Osteoblast (primary cell): ENCODE measurements around the gene NOL9. TPM values are rescaled to one million over a fixed set of nuclear protein-coding genes. Genes with fewer than 3 reads are reported as not detected.

Experiments used
- DNase-seq: peaks from one replicate; pipeline ENCODE4 v3.0.0; 2011; ENCODE audit warnings: low spot score, mixed read lengths; ENCODE audit not compliant: insufficient read length; ENCODE audit errors: missing footprints
- H2AFZ ChIP-seq: 2 replicates; pipeline ENCODE4 v1.6.0; 2011; ENCODE audit warnings: mild to moderate bottlenecking, low read length
- H3K27ac ChIP-seq: 2 replicates; pipeline ENCODE4 v1.5.1; 2011; ENCODE audit warnings: mild to moderate bottlenecking, low read depth, low read length, moderate library complexity
- H3K27me3 ChIP-seq: 2 replicates; pipeline ENCODE4 v1.6.0; 2012; ENCODE audit warnings: mild to moderate bottlenecking, control low read depth, inconsistent platforms, low read length, moderate library complexity; ENCODE audit not compliant: insufficient read depth
- H3K36me3 ChIP-seq: 2 replicates; pipeline ENCODE4 v1.5.1; 2011; ENCODE audit warnings: mild to moderate bottlenecking, low read length, control low read depth, moderate library complexity; ENCODE audit not compliant: insufficient read depth
- H3K4me1 ChIP-seq: 2 replicates; pipeline ENCODE4 v1.5.1; 2011; ENCODE audit warnings: mild to moderate bottlenecking, low read length, control low read depth, moderate library complexity; ENCODE audit not compliant: insufficient read depth
- H3K4me2 ChIP-seq: 2 replicates; pipeline ENCODE4 v1.6.0; 2011; ENCODE audit warnings: mild to moderate bottlenecking, low read length; ENCODE audit not compliant: insufficient read depth
- H3K4me3 ChIP-seq: fragments of 200-600 bp; sonication (generic); 3 replicates; pipeline ENCODE4 v1.5.1; 2012; ENCODE audit warnings: mild to moderate bottlenecking, low read length, inconsistent platforms; ENCODE audit not compliant: insufficient read depth
- H3K79me2 ChIP-seq: 2 replicates; pipeline ENCODE4 v1.6.0; 2012; ENCODE audit warnings: mild to moderate bottlenecking, low read length, control low read depth, inconsistent platforms; ENCODE audit not compliant: insufficient read depth
- H3K9me3 ChIP-seq: 2 replicates; pipeline ENCODE4 v1.5.1; 2011; ENCODE audit warnings: low read depth, low read length, control low read depth
- H4K20me1 ChIP-seq: 2 replicates; pipeline ENCODE4 v1.6.0; 2012; ENCODE audit warnings: mild to moderate bottlenecking, low read length, control low read depth; ENCODE audit not compliant: insufficient read depth
- CTCF ChIP-seq: IDR thresholded peaks from 2 replicates; pipeline ENCODE4 v1.5.1; 2011; ENCODE audit warnings: mild to moderate bottlenecking, low read depth, low read length, moderate library complexity; ENCODE audit errors: extremely low read depth
- total RNA-seq: library from RNA; depleted of rRNA; stranded (reverse); fragments of >200 nt; gene quantifications from 2 replicates; pipeline ENCODE4 v1.2.3, GENCODE V29; 2012

NOL9 gene
- total RNA-seq, 1 donor: 31.1 TPM

- Histone ChIP-seq H3K36me3 (peaks cover 80% of the 10 kb centered on the region), H3K4me2 (no peak overlapping the region), H3K9me3 (no peaks in the 10 kb centered on the region), H3K4me3 (no peak overlapping the region), H3K27me3 (no peaks in the 10 kb centered on the region), H3K79me2 (peaks cover 92% of the 10 kb centered on the region), H3K4me1 (peaks cover 12% of the 10 kb centered on the region), H3K27ac (no peak overlapping the region), H4K20me1 (peaks cover 85% of the 10 kb centered on the region), H2AFZ (no peak overlapping the region)
- DNase-seq: peak; percentile 80
- TF ChIP-seq CTCF: no peak
Observed at GRCh38 chr1:6594977-6595740, 40.8 kb upstream of the NOL9 start.

- H4K20me1 ChIP-seq: peaks cover 74% of the 10 kb centered on the region
- H3K36me3 ChIP-seq: peaks cover 86% of the 10 kb centered on the region
Observed at GRCh38 chr1:6593810-6594209, 39.5 kb upstream of the NOL9 start.

GRCh38 chr1:6592865-6593593 lies 38.7 kb upstream of the NOL9 start:
- Histone ChIP-seq H3K27me3 (no peaks in the 10 kb centered on the region), H3K9me3 (no peaks in the 10 kb centered on the region), H3K36me3 (peaks cover 92% of the 10 kb centered on the region), H4K20me1 (peaks cover 69% of the 10 kb centered on the region), H3K27ac (no peak overlapping the region), H3K4me3 (no peak overlapping the region), H2AFZ (no peak overlapping the region), H3K4me2 (no peak overlapping the region), H3K4me1 (no peaks in the 10 kb centered on the region), H3K79me2 (peaks cover 76% of the 10 kb centered on the region)
- TF ChIP-seq CTCF: no peak
- DNase-seq: peak; percentile 26

More at GRCh38 chr1:6593810-6594209, 39.5 kb upstream of the NOL9 start:
- DNase-seq: peak; percentile 36
- Histone ChIP-seq H3K9me3 (no peaks in the 10 kb centered on the region), H3K4me2 (no peak overlapping the region), H2AFZ (no peak overlapping the region), H3K27ac (no peak overlapping the region), H3K27me3 (no peaks in the 10 kb centered on the region), H3K4me3 (no peak overlapping the region), H3K79me2 (peaks cover 82% of the 10 kb centered on the region), H3K4me1 (no peaks in the 10 kb centered on the region)
- no peak for TF ChIP-seq CTCF

GRCh38 chr1:6592441-6592840 lies 38.1 kb upstream of the NOL9 start:
- no peaks in the 10 kb centered on the region for H3K9me3 ChIP-seq
- no peak for TF ChIP-seq CTCF
- H4K20me1 ChIP-seq: peaks cover 67% of the 10 kb centered on the region
- no peak overlapping the region for H3K4me2 ChIP-seq
- no peaks in the 10 kb centered on the region for H3K27me3 ChIP-seq
- no peak overlapping the region for H2AFZ ChIP-seq
- peak; percentile 71 for DNase-seq
- H3K27ac ChIP-seq: no peak overlapping the region
- H3K36me3 ChIP-seq: peaks cover 90% of the 10 kb centered on the region
- no peaks in the 10 kb centered on the region for H3K4me1 ChIP-seq
- H3K4me3 ChIP-seq: no peak overlapping the region
- H3K79me2 ChIP-seq: peaks cover 70% of the 10 kb centered on the region
